ENCODE measurements around the gene LRP11.
"Not testable (repeated sequence)": the region's sequence is repeated elsewhere in the genome, so short reads cannot be mapped to it uniquely, and the experiment has no call there.

Gene LRP11

GRCh38 chr6:149869275-149869892 is 5.2 kb upstream of the LRP11 start:
- no peak for DNase-seq (ENCODE audit: low read depth in 2 of 2)

- no peak for DNase-seq (ENCODE audit: low read depth in 2 of 2)
Measured at GRCh38 chr6:149867876-149868640, 3.9 kb upstream of the LRP11 start.

- no peak for DNase-seq (ENCODE audit: low read depth in 2 of 2)
Measured at GRCh38 chr6:149864578-149865535, 698 bp upstream of the LRP11 start.

- no peak for DNase-seq (ENCODE audit: low read depth in 2 of 2)
Measured at GRCh38 chr6:149862922-149863697, 1.0 kb downstream of the LRP11 start.

GRCh38 chr6:149862424-149862738 is 1.8 kb downstream of the LRP11 start:
- DNase-seq (ENCODE audit: low read depth in 2 of 2), result not testable (repeated sequence)

GRCh38 chr6:149861603-149862423 is 2.3 kb downstream of the LRP11 start:
- no peak for DNase-seq (ENCODE audit: low read depth in 2 of 2)

- no peak for DNase-seq (ENCODE audit: low read depth in 2 of 2)
Measured at GRCh38 chr6:149860834-149861602, 3.1 kb downstream of the LRP11 start.

- no peak for DNase-seq (ENCODE audit: low read depth in 2 of 2)
Measured at GRCh38 chr6:149860513-149860833, 3.7 kb downstream of the LRP11 start.

- DNase-seq (ENCODE audit: low read depth in 2 of 2), result no peak
Measured at GRCh38 chr6:149859938-149860337, 4.2 kb downstream of the LRP11 start.

GRCh38 chr6:149859368-149859767 is 4.8 kb downstream of the LRP11 start:
- DNase-seq (ENCODE audit: low read depth in 2 of 2), result no peak

GRCh38 chr6:149857541-149857940 is 6.6 kb downstream of the LRP11 start:
- no peak for DNase-seq (ENCODE audit: low read depth in 2 of 2)

- DNase-seq (ENCODE audit: low read depth in 2 of 2), result no peak
Measured at GRCh38 chr6:149856256-149856994, 7.7 kb downstream of the LRP11 start.

- no peak for DNase-seq (ENCODE audit: low read depth in 2 of 2)
Measured at GRCh38 chr6:149855741-149856140, 8.4 kb downstream of the LRP11 start.

GRCh38 chr6:149855040-149855654 is 9.0 kb downstream of the LRP11 start:
- DNase-seq (ENCODE audit: low read depth in 2 of 2), result peak; percentile 70 to 74

- no peak for DNase-seq (ENCODE audit: low read depth in 2 of 2)
Measured at GRCh38 chr6:149854532-149854931, 9.6 kb downstream of the LRP11 start.

GRCh38 chr6:149854017-149854416 is 10.1 kb downstream of the LRP11 start:
- not testable (repeated sequence) for DNase-seq (ENCODE audit: low read depth in 2 of 2)

GRCh38 chr6:149852881-149853280 is 11.3 kb downstream of the LRP11 start:
- no peak for DNase-seq (ENCODE audit: low read depth in 2 of 2)

- DNase-seq (ENCODE audit: low read depth in 2 of 2), result no peak
Measured at GRCh38 chr6:149852180-149852579, 12.0 kb downstream of the LRP11 start.
